Stomach (tissue), 4 donors: ENCODE data around the gene AKR1C2.
"Not testable (repeated sequence)": the region's sequence is repeated elsewhere in the genome, so short reads cannot be mapped to it uniquely, and the experiment has no call there.

Source experiments
- CTCF ChIP-seq, 7 experiments: fragments of 450-650 bp in 4 of 7; fragments of 200-600 bp in 3 of 7; sonication (generic) in 3 of 7; IDR thresholded peaks; one replicate each; pipeline ENCODE4 v1.5.1; 2016 to 2019; ENCODE audit warnings: antibody characterized with exemption in 7 of 7, control low read depth in 2 of 7, mild to moderate bottlenecking in 1 of 7
- EP300 ChIP-seq: sonication (generic); formaldehyde crosslinking; IDR thresholded peaks from one replicate; pipeline ENCODE4 v1.6.1; 2017; ENCODE audit warnings: antibody characterized with exemption
- POLR2A ChIP-seq, 4 donors: fragments of 450-650 bp; IDR thresholded peaks; one replicate each; pipeline ENCODE4 v1.6.1; 2016; ENCODE audit warnings: antibody characterized with exemption in 4 of 4, control low read depth in 2 of 4, mild to moderate bottlenecking in 1 of 4, moderate library complexity in 1 of 4
- POLR2AphosphoS5 ChIP-seq, 3 donors: sonication (generic); formaldehyde crosslinking; IDR thresholded peaks; one replicate each; pipeline ENCODE4 v1.6.1; 2016; ENCODE audit warnings: antibody characterized with exemption in 3 of 3

GRCh38 chr10:4963815-4964154 lies 39.9 kb downstream of the AKR1C2 start:
- TF ChIP-seq POLR2AphosphoS5 (IDR thresholded peaks at IDR 0.05); POLR2A (IDR thresholded peaks at IDR 0.05); EP300; CTCF (IDR thresholded peaks at IDR 0.05): not testable (repeated sequence)
